ENCODE data around the gene MVD.

Gene MVD

GRCh38 chr16:88659160-88659559 is 3.7 kb downstream of the MVD start:
- no peak for DNase-seq (ENCODE audit: extremely low spot score, insufficient read length, low read depth)
- FAIRE-seq = no peak

- no peak for FAIRE-seq
- DNase-seq (ENCODE audit: extremely low spot score, insufficient read length, low read depth) = no peak
These were observed 4.2 kb downstream of the MVD start for GRCh38 chr16:88658714-88659113.

- no peak for DNase-seq (ENCODE audit: extremely low spot score, insufficient read length, low read depth)
- no peak for FAIRE-seq
These were observed 5.5 kb downstream of the MVD start for GRCh38 chr16:88657371-88657770.

GRCh38 chr16:88656291-88656980 is 6.5 kb downstream of the MVD start:
- FAIRE-seq = no peak
- DNase-seq (ENCODE audit: extremely low spot score, insufficient read length, low read depth) = no peak

GRCh38 chr16:88655733-88656281 is 7.1 kb downstream of the MVD start:
- no peak for FAIRE-seq

GRCh38 chr16:88655053-88655732 is 7.7 kb downstream of the MVD start:
- FAIRE-seq (no peak), DNase-seq (ENCODE audit: extremely low spot score, insufficient read length, low read depth) (no peak)

More at GRCh38 chr16:88655733-88656281, 7.1 kb downstream of the MVD start:
- DNase-seq (ENCODE audit: extremely low spot score, insufficient read length, low read depth) = no peak

GRCh38 chr16:88654363-88655052 is 8.4 kb downstream of the MVD start:
- FAIRE-seq (no peak), DNase-seq (ENCODE audit: extremely low spot score, insufficient read length, low read depth) (no peak)

- DNase-seq (ENCODE audit: extremely low spot score, insufficient read length, low read depth) (no peak), FAIRE-seq (no peak)
These were observed 9.1 kb downstream of the MVD start for GRCh38 chr16:88653596-88654362.

GRCh38 chr16:88653101-88653500 is 9.8 kb downstream of the MVD start:
- no peak for FAIRE-seq

GRCh38 chr16:88652762-88653063 is 10.2 kb downstream of the MVD start:
- DNase-seq (ENCODE audit: extremely low spot score, insufficient read length, low read depth) (no peak), FAIRE-seq (no peak)

More at GRCh38 chr16:88653101-88653500, 9.8 kb downstream of the MVD start:
- DNase-seq (ENCODE audit: extremely low spot score, insufficient read length, low read depth) = no peak

GRCh38 chr16:88651989-88652761 is 10.7 kb downstream of the MVD start:
- DNase-seq (ENCODE audit: extremely low spot score, insufficient read length, low read depth) (no peak), FAIRE-seq (no peak)

- FAIRE-seq (peak; percentile 99), DNase-seq (ENCODE audit: extremely low spot score, insufficient read length, low read depth) (peak; percentile 83)
These were observed 11.5 kb downstream of the MVD start for GRCh38 chr16:88651276-88651988.

GRCh38 chr16:88650749-88651275 is 12.1 kb downstream of the MVD start, which contains the start of gene CYBA:
TSS of gene CYBA (minus strand) at chr16:88651053. CDS start at chr16:88651013, 40 bp downstream.
- DNase-seq (ENCODE audit: extremely low spot score, insufficient read length, low read depth) (peak; percentile 95), FAIRE-seq (no peak)

- FAIRE-seq (peak; percentile 56), DNase-seq (ENCODE audit: extremely low spot score, insufficient read length, low read depth) (no peak)
These were observed 12.8 kb downstream of the MVD start for GRCh38 chr16:88649924-88650748.

GRCh38 chr16:88649195-88649923 is 13.5 kb downstream of the MVD start:
- DNase-seq (ENCODE audit: extremely low spot score, insufficient read length, low read depth) = no peak
- peak; percentile 59 for FAIRE-seq

GRCh38 chr16:88647178-88648070 is 15.5 kb downstream of the MVD start:
- FAIRE-seq (no peak), DNase-seq (ENCODE audit: extremely low spot score, insufficient read length, low read depth) (no peak)

Data from GM18507 (cell line).